Small intestine (tissue), 7 donors: Measurements from ENCODE around the gene CD44. TPM values are rescaled to one million over a fixed set of nuclear protein-coding genes. Genes with fewer than 3 reads are reported as not detected.

Experiments
- DNase-seq, 2 donors: peaks; one replicate each; pipeline versions ENCODE4 v3.0.0 to v3.0.0-alpha.2; 2013
- FAIRE-seq: peaks from 2 replicates; lab custom pipeline; 2012; peaks lifted over from hg19 to GRCh38; lab: Jason Lieb, UNC
- H3K27ac ChIP-seq, 3 donors: one replicate each; pipeline ENCODE4 v1.5.1; 2013; ENCODE audit warnings: low read length in 2 of 3, mild to moderate bottlenecking in 2 of 3, control low read depth in 1 of 3, inconsistent platforms in 1 of 3, low read depth in 1 of 3, moderate library complexity in 1 of 3
- H3K27me3 ChIP-seq, 3 donors: one replicate each; pipeline ENCODE4 v1.6.1; 2013; ENCODE audit warnings: low read length in 3 of 3, inconsistent platforms in 1 of 3; ENCODE audit not compliant: control insufficient read depth in 3 of 3, insufficient read depth in 3 of 3
- H3K36me3 ChIP-seq, 3 donors: one replicate each; pipeline ENCODE4 v1.6.1; 2013; ENCODE audit warnings: low read length in 3 of 3, inconsistent platforms in 1 of 3, low read depth in 1 of 3, mild to moderate bottlenecking in 1 of 3, moderate library complexity in 1 of 3; ENCODE audit not compliant: control insufficient read depth in 3 of 3, insufficient read depth in 2 of 3
- H3K4me1 ChIP-seq, 3 donors: one replicate each; pipeline ENCODE4 v1.6.1; 2013; ENCODE audit warnings: low read length in 2 of 3, inconsistent platforms in 1 of 3, low read depth in 1 of 3, mild to moderate bottlenecking in 1 of 3, moderate library complexity in 1 of 3; ENCODE audit not compliant: control insufficient read depth in 3 of 3, insufficient read depth in 2 of 3
- H3K4me3 ChIP-seq, 3 donors: one replicate each; pipeline ENCODE4 v1.5.1; 2013; ENCODE audit warnings: low read length in 3 of 3, control low read depth in 1 of 3, inconsistent platforms in 1 of 3, low read depth in 1 of 3, mild to moderate bottlenecking in 1 of 3, moderate library complexity in 1 of 3
- H3K9me3 ChIP-seq, 2 donors: one replicate each; pipeline ENCODE4 v1.6.1; 2013; ENCODE audit warnings: low read depth in 1 of 2, low read length in 1 of 2; ENCODE audit not compliant: control insufficient read depth in 2 of 2, insufficient read depth in 1 of 2
- WGBS, 3 donors: extraction: QIAGEN DNeasy Blood & Tissue Kit; methylation state at CpG; one replicate each; pipeline ENCODE4 v1.1.7; 2013; 5-methylcytosine and 5-hydroxymethylcytosine counted together
- polyA plus RNA-seq, 4 donors: library from polyadenylated mRNA; stranded (reverse) in 3 of 4; unstranded in 1 of 4; fragments of 200-250 nt in 3 of 4; fragments of 120-200 nt in 1 of 4; gene quantifications; one replicate each; pipeline versions ENCODE4 v1.2.1 to v1.2.3, GENCODE V29; 2013
- donor health status: healthy with polysubstance abuse.
- donor health status: control.
- donor health status: control.
- donor health status: Bipolar disorder and iron deficiency.
- donor health status: healthy.

Gene CD44
- polyA plus RNA-seq, 4 donors, result 5.4 to 89.6 (median 19.6) TPM

GRCh38 chr11:35200811-35201341 lies 61.9 kb downstream of the CD44 start:
- Histone ChIP-seq H3K27me3 (no peaks in the 10 kb centered on the region), H3K4me3 (no peak overlapping the region), H3K4me1 (no peaks in the 10 kb centered on the region), H3K9me3 (no peaks in the 10 kb centered on the region), H3K36me3 (peaks cover 0 to 9% (median 2%) of the 10 kb centered on the region in 3 donors), H3K27ac (no peak overlapping the region)
- DNase-seq, result no peak
- WGBS, 3 donors, result 81 to 95% (median 85%) methylated on average over 7 of the region's 7 CpGs
- FAIRE-seq, result no peak

GRCh38 chr11:35204614-35205013 lies 65.6 kb downstream of the CD44 start:
- WGBS, 3 donors, result 91 to 96% (median 95%) methylated on average over 5 of the region's 5 CpGs
- FAIRE-seq, result no peak
- no peaks in the 10 kb centered on the region for H3K9me3 ChIP-seq
- DNase-seq, result no peak
- H3K4me3 ChIP-seq, result no peak overlapping the region
- peaks cover 0 to 9% (median 2%) of the 10 kb centered on the region in 3 donors for H3K36me3 ChIP-seq
- H3K4me1 ChIP-seq, result no peaks in the 10 kb centered on the region
- no peaks in the 10 kb centered on the region for H3K27me3 ChIP-seq
- H3K27ac ChIP-seq, result no peak overlapping the region

- Histone ChIP-seq H3K9me3 (no peaks in the 10 kb centered on the region), H3K27me3 (no peaks in the 10 kb centered on the region), H3K4me1 (no peaks in the 10 kb centered on the region), H3K27ac (no peak overlapping the region), H3K36me3 (peaks cover 0 to 4% (median 4%) of the 10 kb centered on the region in 3 donors), H3K4me3 (no peak overlapping the region)
- FAIRE-seq, result no peak
- no peak for DNase-seq
- WGBS, 3 donors, result 91 to 100% (median 100%) methylated on average over 1 of the region's 1 CpG
Measured at GRCh38 chr11:35206616-35207015, 67.6 kb downstream of the CD44 start.

GRCh38 chr11:35207471-35208403 lies 68.8 kb downstream of the CD44 start:
- WGBS, 3 donors, result 83 to 94% (median 93%) methylated on average over 10 of the region's 10 CpGs
- H3K27ac ChIP-seq, result no peak overlapping the region
- peaks cover 0 to 4% (median 2%) of the 10 kb centered on the region in 3 donors for H3K36me3 ChIP-seq
- H3K4me3 ChIP-seq, result no peak overlapping the region
- FAIRE-seq, result no peak
- no peaks in the 10 kb centered on the region for H3K27me3 ChIP-seq
- no peaks in the 10 kb centered on the region for H3K9me3 ChIP-seq
- H3K4me1 ChIP-seq, result no peaks in the 10 kb centered on the region
- no peak for DNase-seq

GRCh38 chr11:35208795-35209194 lies 69.8 kb downstream of the CD44 start:
- Histone ChIP-seq H3K27me3 (no peaks in the 10 kb centered on the region), H3K27ac (no peak overlapping the region), H3K9me3 (no peaks in the 10 kb centered on the region), H3K4me1 (no peaks in the 10 kb centered on the region), H3K36me3 (peaks cover 0 to 4% (median 2%) of the 10 kb centered on the region in 3 donors), H3K4me3 (no peak overlapping the region)
- 77 to 89% (median 79%) methylated on average over 4 of the region's 4 CpGs for WGBS, 3 donors
- no peak for FAIRE-seq
- DNase-seq, result no peak

GRCh38 chr11:35210876-35211546 lies 72.0 kb downstream of the CD44 start:
- DNase-seq (no peak), FAIRE-seq (no peak)
- no peaks in the 10 kb centered on the region for H3K27me3 ChIP-seq
- H3K4me3 ChIP-seq, result no peak overlapping the region
- peaks cover 0 to 2% (median 1%) of the 10 kb centered on the region in 3 donors for H3K36me3 ChIP-seq
- no peaks in the 10 kb centered on the region for H3K4me1 ChIP-seq
- H3K27ac ChIP-seq, result no peak overlapping the region
- WGBS, 3 donors, result 70 to 81% (median 72%) methylated on average over 3 of the region's 3 CpGs
- H3K9me3 ChIP-seq, result no peaks in the 10 kb centered on the region

GRCh38 chr11:35211952-35212351 lies 73.0 kb downstream of the CD44 start:
- Histone ChIP-seq H3K27me3 (no peaks in the 10 kb centered on the region), H3K36me3 (peaks cover 0 to 6% (median 2%) of the 10 kb centered on the region in 3 donors), H3K27ac (no peak overlapping the region), H3K4me3 (no peak overlapping the region), H3K4me1 (no peaks in the 10 kb centered on the region), H3K9me3 (no peaks in the 10 kb centered on the region)
- FAIRE-seq, result no peak
- 78 to 93% (median 86%) methylated on average over 3 of the region's 3 CpGs for WGBS, 3 donors
- DNase-seq, result no peak

GRCh38 chr11:35214226-35214770 lies 75.3 kb downstream of the CD44 start:
- no peaks in the 10 kb centered on the region for H3K27me3 ChIP-seq
- DNase-seq (no peak), FAIRE-seq (no peak)
- no peaks in the 10 kb centered on the region for H3K9me3 ChIP-seq
- no peak overlapping the region for H3K4me3 ChIP-seq
- no peak overlapping the region for H3K27ac ChIP-seq
- WGBS, 3 donors, result 85 to 95% (median 93%) methylated on average over 2 of the region's 2 CpGs
- no peaks in the 10 kb centered on the region for H3K4me1 ChIP-seq
- peaks cover 0 to 6% (median 2%) of the 10 kb centered on the region in 3 donors for H3K36me3 ChIP-seq
